Daoy (cell line): ENCODE measurements around the gene EPX. TPM values are rescaled to one million over a fixed set of nuclear protein-coding genes. Genes with fewer than 3 reads are reported as not detected.

ENCODE experiments used
- DNase-seq: peaks from one replicate; pipeline ENCODE4 v3.0.0-alpha.2; 2015; ENCODE audit warnings: low read depth
- total RNA-seq: library from RNA; depleted of rRNA; stranded (reverse); fragments of >200 nt; shearing (Covaris generic); gene quantifications from 2 replicates; pipeline ENCODE4 v1.2.3, GENCODE V29; 2014; rRNA removed

EPX gene
- total RNA-seq, 1 experiment from 2014 or later, result not detected

DNA sequence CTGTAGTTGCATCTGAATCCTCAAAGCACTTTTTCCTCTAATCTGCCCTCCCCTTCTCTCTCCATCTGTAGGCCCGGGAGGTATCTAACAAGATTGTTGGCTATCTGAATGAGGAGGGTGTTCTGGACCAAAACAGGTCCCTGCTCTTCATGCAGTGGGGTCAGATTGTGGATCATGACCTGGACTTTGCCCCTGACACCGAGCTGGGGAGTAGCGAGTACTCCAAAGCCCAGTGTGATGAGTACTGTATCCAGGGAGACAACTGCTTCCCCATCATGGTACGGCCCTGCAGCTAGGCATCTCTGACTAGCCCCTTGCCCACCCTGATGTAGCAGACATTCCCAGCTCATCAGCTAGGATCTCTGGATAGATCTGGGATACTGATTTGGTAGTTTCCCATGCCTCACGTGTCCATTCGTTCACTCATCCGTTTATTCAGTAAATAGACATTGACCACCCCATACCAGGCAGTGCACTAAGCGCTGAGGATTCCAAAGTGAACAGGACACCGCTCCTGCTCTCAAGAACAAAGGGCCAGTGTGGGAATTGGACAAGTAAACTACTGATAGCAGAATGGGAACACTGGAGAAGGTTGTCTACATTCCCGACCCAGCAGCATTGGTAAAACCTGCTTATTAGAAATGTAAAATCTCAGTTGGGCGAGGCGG is 58.0 kb downstream of the EPX start:
- no peak for DNase-seq

GRCh38 chr17:58252141-58252540 is 59.6 kb downstream of the EPX start:
- DNase-seq, result no peak

DNA sequence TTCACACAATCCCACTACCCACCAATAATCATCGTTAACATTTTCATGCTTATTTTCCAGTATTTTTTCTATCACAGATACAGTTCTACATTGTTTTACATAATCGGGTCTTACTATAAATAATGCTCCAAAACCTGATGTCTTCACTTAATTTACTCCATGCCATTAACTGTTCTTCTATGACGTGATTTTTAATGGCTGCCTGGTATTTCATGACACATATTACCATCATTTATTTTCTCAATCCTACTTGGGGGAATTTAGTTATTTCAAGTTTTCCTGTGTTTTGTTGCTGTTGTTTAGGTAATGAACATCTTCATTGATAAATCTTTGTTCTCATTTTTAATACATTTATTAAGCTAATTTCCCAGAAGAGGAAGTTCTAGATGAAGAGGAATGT is 60.6 kb downstream of the EPX start:
- DNase-seq, result no peak

Other genes starting within 250 kb of the EPX start
- 5.0 and 7.0 TPM in 2 replicates for gene CUEDC1, start 237.3 kb upstream of the EPX start, total RNA-seq
- gene VEZF1, start 204.5 kb upstream of the EPX start, total RNA-seq, result 27.3 and 33.1 TPM in 2 replicates
- gene SRSF1, start 185.5 kb upstream of the EPX start, total RNA-seq, result 499 and 574 TPM in 2 replicates
- 5.5 and 8.8 TPM in 2 replicates for gene DYNLL2, start 109.3 kb upstream of the EPX start, total RNA-seq
- 0.06 TPM in 1 of 2 replicates, not detected in the other for gene OR4D1, start 44.3 kb upstream of the EPX start, total RNA-seq
- not detected in 2 replicates for gene OR4D2, start 25.7 kb upstream of the EPX start, total RNA-seq
- 3.3 and 16.3 TPM in 2 replicates for gene MKS1, start 26.5 kb downstream of the EPX start, total RNA-seq
- gene LPO, start 45.9 kb downstream of the EPX start, total RNA-seq, result 0.06 TPM in 1 of 2 replicates, not detected in the other
- gene MPO, start 88.2 kb downstream of the EPX start, total RNA-seq, result not detected in 2 replicates
- gene TSPOAP1, start 136.1 kb downstream of the EPX start, total RNA-seq, result under 0.01 and 0.33 TPM in 2 replicates
- gene SUPT4H1, start 159.5 kb downstream of the EPX start, total RNA-seq, result 50.2 and 106 TPM in 2 replicates
- gene RNF43, start 224.8 kb downstream of the EPX start, total RNA-seq, result 0.57 and 1.5 TPM in 2 replicates